HG03457 (cell line): ENCODE measurements around the gene LRRC10B.

Experiments
- ATAC-seq: cut with Tn5 transposase; IDR thresholded peaks from one replicate; pipeline ENCODE4 v1.9.1; 2021; ENCODE audit warnings: moderate number of reproducible peaks; ENCODE audit not compliant: unreplicated experiment

Gene LRRC10B

GRCh38 chr11:61507012-61507768, 1.4 kb upstream of the LRRC10B start:
- no peak for ATAC-seq

- ATAC-seq: no peak
Measured at GRCh38 chr11:61509043-61510029, 787 bp downstream of the LRRC10B start.

- no peak for ATAC-seq
Measured at GRCh38 chr11:61510166-61510919, 1.8 kb downstream of the LRRC10B start.

GRCh38 chr11:61510974-61511373, 2.4 kb downstream of the LRRC10B start:
- ATAC-seq: no peak

GRCh38 chr11:61511383-61511782, 2.8 kb downstream of the LRRC10B start:
- ATAC-seq: no peak

GRCh38 chr11:61512435-61512834, 3.9 kb downstream of the LRRC10B start:
- ATAC-seq: no peak

- ATAC-seq: no peak
Measured at GRCh38 chr11:61513143-61513765, 4.7 kb downstream of the LRRC10B start.

- ATAC-seq: no peak
Measured at GRCh38 chr11:61514050-61514917, 5.7 kb downstream of the LRRC10B start.

GRCh38 chr11:61515686-61516085, 7.1 kb downstream of the LRRC10B start:
- ATAC-seq: no peak

GRCh38 chr11:61516191-61516590, 7.6 kb downstream of the LRRC10B start:
- ATAC-seq: no peak

- ATAC-seq: no peak
Measured at GRCh38 chr11:61516675-61517572, 8.4 kb downstream of the LRRC10B start.

GRCh38 chr11:61518032-61518795, 9.7 kb downstream of the LRRC10B start:
- no peak for ATAC-seq

- ATAC-seq: no peak
Measured at GRCh38 chr11:61522881-61523280, 14.3 kb downstream of the LRRC10B start.

GRCh38 chr11:61524446-61524845, 15.9 kb downstream of the LRRC10B start:
- no peak for ATAC-seq

GRCh38 chr11:61524963-61525587, 16.5 kb downstream of the LRRC10B start:
- no peak for ATAC-seq

GRCh38 chr11:61526229-61526628, 17.7 kb downstream of the LRRC10B start:
- no peak for ATAC-seq

GRCh38 chr11:61526956-61527731, 18.6 kb downstream of the LRRC10B start:
- no peak for ATAC-seq
